Vagina (tissue), 2 donors: ENCODE results near the gene SPATA31C1.

Experiments
- CTCF ChIP-seq, 3 experiments: fragments of 450-650 bp in 2 of 3; fragments of 200-600 bp in 1 of 3; sonication (generic) in 1 of 3; IDR thresholded peaks; one replicate each; pipeline ENCODE4 v1.5.1; 2017 to 2019; ENCODE audit warnings: antibody characterized with exemption in 3 of 3, mild to moderate bottlenecking in 2 of 3, moderate library complexity in 2 of 3
- POLR2A ChIP-seq, 2 donors: fragments of 450-650 bp; IDR thresholded peaks; one replicate each; pipeline ENCODE4 v1.6.1; 2017; ENCODE audit warnings: antibody characterized with exemption in 2 of 2, mild to moderate bottlenecking in 2 of 2, moderate library complexity in 2 of 2

DNA sequence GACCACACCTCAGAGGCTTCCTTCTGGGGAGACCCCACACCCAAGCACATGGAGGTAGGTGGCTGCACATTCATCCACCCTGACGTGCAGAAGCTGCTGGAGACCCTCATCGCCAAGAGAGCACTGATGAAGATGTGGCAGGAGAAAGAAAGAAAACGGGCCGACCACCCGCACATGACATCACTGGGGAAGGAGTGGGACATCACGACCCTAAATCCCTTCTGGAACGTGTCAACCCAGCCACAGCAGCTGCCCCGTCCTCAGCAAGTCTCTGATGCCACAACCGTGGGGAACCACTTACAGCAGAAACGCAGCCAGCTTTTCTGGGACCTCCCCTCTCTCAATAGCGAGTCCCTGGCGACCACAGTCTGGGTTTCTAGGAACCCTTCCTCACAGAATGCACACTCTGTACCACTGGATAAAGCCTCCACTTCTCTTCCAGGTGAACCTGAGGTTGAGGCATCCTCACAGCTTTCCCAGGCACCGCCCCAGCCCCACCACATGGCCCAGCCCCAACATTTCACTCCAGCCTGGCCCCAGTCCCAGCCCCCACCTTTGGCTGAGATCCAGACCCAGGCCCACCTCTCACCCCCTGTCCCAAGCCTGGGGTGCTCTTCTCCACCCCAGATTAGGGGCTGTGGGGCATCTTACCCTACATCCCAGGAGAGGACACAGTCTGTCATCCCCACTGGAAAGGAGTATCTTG lies 32.1 kb upstream of the SPATA31C1 start:
- TF ChIP-seq CTCF (IDR thresholded peaks at IDR 0.05) (no peak), POLR2A (IDR thresholded peaks at IDR 0.05) (no peak)
